Erythroblast (primary cell): ENCODE data around the gene C9orf78.
A peak's percentile ranks its signal among the peaks of the same experiment; 100 is the strongest.

ENCODE experiments used
- DNase-seq, 2 experiments: peaks; one replicate each; lab custom pipeline; 2025; lab: John Stamatoyannopoulos, UW
- GATA1 ChIP-seq: IDR thresholded peaks from 2 replicates; pipeline ENCODE4 v1.6.1; 2011; ENCODE audit warnings: low read depth, mild to moderate bottlenecking, control low read depth, low read length, moderate library complexity
- POLR2A ChIP-seq: IDR thresholded peaks from 2 replicates; pipeline ENCODE4 v1.6.1; 2011; ENCODE audit warnings: mild to moderate bottlenecking, low read length

Gene C9orf78

GRCh38 chr9:129840034-129840433 lies 5.0 kb upstream of the C9orf78 start:
- TF ChIP-seq POLR2A (no peak), GATA1 (no peak)
- DNase-seq, result no peak

- TF ChIP-seq GATA1, result no peak
- TF ChIP-seq POLR2A, result no peak
- no peak for DNase-seq
Measured at GRCh38 chr9:129839324-129840023, 4.4 kb upstream of the C9orf78 start.

- no peak for DNase-seq
Measured at GRCh38 chr9:129838707-129839259, 3.7 kb upstream of the C9orf78 start.

GRCh38 chr9:129836311-129837007 lies 1.4 kb upstream of the C9orf78 start:
- TF ChIP-seq POLR2A (no peak), GATA1 (no peak)
- peak; percentile 39 to 62 for DNase-seq

More at GRCh38 chr9:129838707-129839259, 3.7 kb upstream of the C9orf78 start:
- no peak for TF ChIP-seq POLR2A

GRCh38 chr9:129835860-129836223 lies 767 bp upstream of the C9orf78 start:
- TF ChIP-seq GATA1, result no peak
- TF ChIP-seq POLR2A, result no peak
- DNase-seq, result peak; percentile 53 to 68

- TF ChIP-seq POLR2A (no peak), GATA1 (no peak)
- DNase-seq, result peak; percentile 54 to 69
Measured at GRCh38 chr9:129834489-129835127, 467 bp downstream of the C9orf78 start.

GRCh38 chr9:129832982-129833381 lies 2.1 kb downstream of the C9orf78 start:
- TF ChIP-seq GATA1, result no peak
- TF ChIP-seq POLR2A, result no peak
- no peak for DNase-seq

- no peak for TF ChIP-seq POLR2A
- no peak for TF ChIP-seq GATA1
- no peak for DNase-seq
Measured at GRCh38 chr9:129828969-129829368, 6.1 kb downstream of the C9orf78 start.

- TF ChIP-seq GATA1 (no peak), POLR2A (no peak)
- DNase-seq, result no peak
Measured at GRCh38 chr9:129828051-129828450, 7.0 kb downstream of the C9orf78 start.

GRCh38 chr9:129826759-129827158 lies 8.3 kb downstream of the C9orf78 start:
- TF ChIP-seq POLR2A (no peak), GATA1 (no peak)
- no peak for DNase-seq

- TF ChIP-seq POLR2A, result peak; percentile 35
- no peak for TF ChIP-seq GATA1
- peak; percentile 89 to 93 for DNase-seq
Measured at GRCh38 chr9:129826344-129826743, 8.7 kb downstream of the C9orf78 start.

- TF ChIP-seq POLR2A (peak; percentile 70), GATA1 (no peak)
- DNase-seq, result peak; percentile 96 to 97
Measured at GRCh38 chr9:129823935-129824601, 11.0 kb downstream of the C9orf78 start, which contains the start of gene TOR1A. Gene TOR1A (minus strand): TSS chr9:129824136. CDS start chr9:129824085, 51 bp downstream.

GRCh38 chr9:129823542-129823934 lies 11.5 kb downstream of the C9orf78 start:
- no peak for TF ChIP-seq GATA1
- TF ChIP-seq POLR2A, result no peak

GRCh38 chr9:129822898-129823541 lies 12.1 kb downstream of the C9orf78 start:
- TF ChIP-seq POLR2A (no peak), GATA1 (no peak)
- DNase-seq, result peak; percentile 54 to 55

More at GRCh38 chr9:129823542-129823934, 11.5 kb downstream of the C9orf78 start:
- no peak for DNase-seq
